Esophagus muscularis mucosa (tissue), 3 donors: ENCODE results near the gene ZNF804A.

Experiments
- CTCF ChIP-seq, 3 experiments: fragments of 200-600 bp in 2 of 3; fragments of 450-650 bp in 1 of 3; sonication (generic) in 2 of 3; IDR thresholded peaks; one replicate each; pipeline ENCODE4 v1.5.1; 2017 to 2019; ENCODE audit warnings: antibody characterized with exemption in 3 of 3, mild to moderate bottlenecking in 2 of 3, moderate library complexity in 1 of 3
- POLR2A ChIP-seq: fragments of 450-650 bp; IDR thresholded peaks from one replicate; pipeline ENCODE4 v1.6.1; 2017; ENCODE audit warnings: antibody characterized with exemption, moderate library complexity, mild to moderate bottlenecking, low read depth
- POLR2AphosphoS5 ChIP-seq, 2 donors: sonication (generic); formaldehyde crosslinking; IDR thresholded peaks; one replicate each; pipeline ENCODE4 v1.6.1; 2017; ENCODE audit warnings: antibody characterized with exemption in 2 of 2

DNA sequence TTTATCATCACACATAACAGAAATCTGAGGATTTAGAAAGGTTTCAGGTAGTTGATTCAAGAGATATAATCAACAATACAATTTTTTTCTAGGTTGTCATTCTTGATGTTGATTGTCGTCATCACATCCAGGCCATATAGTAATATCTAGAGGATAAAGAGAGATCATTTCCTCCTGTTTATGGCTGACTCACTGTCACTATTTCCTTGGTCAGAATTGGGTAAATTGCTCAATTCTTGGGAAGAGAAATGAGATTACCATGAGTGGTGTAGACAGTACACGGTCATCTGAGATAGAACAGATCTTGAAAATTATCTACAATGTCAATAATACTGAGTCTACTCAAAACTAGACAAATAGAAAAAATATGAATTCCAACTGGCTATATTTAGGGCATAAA, 78.8 kb downstream of the ZNF804A start:
- TF ChIP-seq POLR2AphosphoS5 (IDR thresholded peaks at IDR 0.05) (no peak), POLR2A (no peak), CTCF (IDR thresholded peaks at IDR 0.05) (no peak)
